CD4-positive, alpha-beta memory T cell (primary cell): ENCODE measurements around the gene DHCR24. TPM values are rescaled to one million over a fixed set of nuclear protein-coding genes. Genes with fewer than 3 reads are reported as not detected.

Experiments
- CTCF ChIA-PET: fragments of 350-600 bp; sonication (Branson Sonifier 250); formaldehyde crosslinking; loops from one replicate; lab custom pipeline; 2021; ENCODE audit warnings: inconsistent platforms; ENCODE audit not compliant: partially characterized antibody; lab: Charles Lee
- POLR2A ChIA-PET: fragments of 350-600 bp; sonication (Branson Sonifier 250); formaldehyde crosslinking; loops from one replicate; lab custom pipeline; 2021; ENCODE audit not compliant: partially characterized antibody; lab: Charles Lee
- DNase-seq, 5 donors: peaks; one replicate each; pipeline versions ENCODE4 v3.0.0 to v3.0.0-alpha.2; 2020 to 2022; ENCODE audit warnings: mixed read lengths in 1 of 5
- H3K27ac ChIP-seq: one replicate; pipeline ENCODE4 v1.7.0; 2013; ENCODE audit warnings: low read depth, low read length
- H3K27me3 ChIP-seq: 2 replicates; pipeline ENCODE4 v1.7.0; 2013; ENCODE audit warnings: mild to moderate bottlenecking, low read length, moderate library complexity; ENCODE audit not compliant: insufficient read depth
- H3K36me3 ChIP-seq: 2 replicates; pipeline ENCODE4 v1.7.0; 2013; ENCODE audit warnings: mild to moderate bottlenecking, low read length, moderate library complexity; ENCODE audit not compliant: insufficient read depth
- H3K4me1 ChIP-seq: 2 replicates; pipeline ENCODE4 v1.7.0; 2013; ENCODE audit warnings: mild to moderate bottlenecking, low read length, moderate library complexity; ENCODE audit not compliant: insufficient read depth
- H3K4me3 ChIP-seq, 2 donors: one replicate each; pipeline ENCODE4 v1.7.0; 2013; ENCODE audit warnings: low read length in 2 of 2, mild to moderate bottlenecking in 1 of 2
- H3K9me3 ChIP-seq, 2 donors: one replicate each; pipeline ENCODE4 v1.7.0; 2013; ENCODE audit warnings: low read length in 2 of 2, control low read depth in 1 of 2; ENCODE audit not compliant: control insufficient read depth in 1 of 2
- H3K27ac Mint-ChIP-seq, 7 donors: one replicate each; pipeline ENCODE4 v1.8.0; 2020 to 2021; ENCODE audit warnings: mixed read lengths in 7 of 7, mild to moderate bottlenecking in 6 of 7, inconsistent platforms in 3 of 7, moderate library complexity in 3 of 7
- H3K27me3 Mint-ChIP-seq, 2 donors: one replicate each; pipeline ENCODE4 v1.8.0; 2020 to 2021; ENCODE audit warnings: mixed read lengths in 2 of 2
- H3K36me3 Mint-ChIP-seq, 2 donors: one replicate each; pipeline ENCODE4 v1.8.0; 2020 to 2021; ENCODE audit warnings: mixed read lengths in 2 of 2, inconsistent platforms in 1 of 2, mild to moderate bottlenecking in 1 of 2
- H3K4me1 Mint-ChIP-seq, 4 donors: one replicate each; pipeline ENCODE4 v1.8.0; 2020 to 2021; ENCODE audit warnings: mixed read lengths in 4 of 4, mild to moderate bottlenecking in 1 of 4
- H3K4me3 Mint-ChIP-seq, 8 donors: one replicate each; pipeline ENCODE4 v1.8.0; 2020 to 2021; ENCODE audit warnings: mixed read lengths in 8 of 8, mild to moderate bottlenecking in 7 of 8, moderate library complexity in 6 of 8, inconsistent platforms in 3 of 8
- H3K9me3 Mint-ChIP-seq, 8 donors: one replicate each; pipeline ENCODE4 v1.8.0; 2020 to 2021; ENCODE audit warnings: mixed read lengths in 8 of 8, mild to moderate bottlenecking in 5 of 8, inconsistent platforms in 3 of 8, moderate library complexity in 1 of 8
- intact Hi-C: fragments of 100-400 bp; cut with micrococcal nuclease; formaldehyde crosslinking; loops from one replicate; pipeline ENCODE4 v1.15.1; 2023
- polyA plus RNA-seq, 2 donors: library from polyadenylated mRNA; unstranded; fragments of 300-500 nt; fragmentation: Illumina TruSeq; gene quantifications; one replicate each; pipeline ENCODE4 v1.2.3, GENCODE V29; 2021
- total RNA-seq, 2 experiments: library from RNA; stranded (reverse); gene quantifications; one replicate each; pipeline ENCODE4 v1.2.3, GENCODE V29; 2021

DHCR24 gene
- total and polyA plus RNA-seq, 4 experiments from 2014 or later: 5.9 to 9.9 (median 7.3) TPM

- ChIA-PET POLR2A (no interaction called here), CTCF (interaction anchor here (1.0 kb wide), 1 partner anchor 15 kb away, joined by 3 read pairs; no protein-coding TSS in a partner anchor)
- Histone ChIP-seq H3K9me3 (no peaks in the 10 kb centered on the region), H3K4me3 (no peak overlapping the region), H3K36me3 (no peaks in the 10 kb centered on the region), H3K4me1 (no peaks in the 10 kb centered on the region), H3K27ac (no peak overlapping the region), H3K27me3 (no peaks in the 10 kb centered on the region)
- H3K9me3 Mint-ChIP-seq: peaks cover 0 to 6% (median 4%) of the 10 kb centered on the region in 8 donors
- no peaks in the 10 kb centered on the region for H3K36me3 Mint-ChIP-seq
- no peak for DNase-seq
- intact Hi-C loops: no loop called here
- H3K4me1 Mint-ChIP-seq: no peaks in the 10 kb centered on the region
- H3K27ac Mint-ChIP-seq: no peak overlapping the region
- H3K27me3 Mint-ChIP-seq: peaks cover 10 to 12% of the 10 kb centered on the region in 2 donors
- H3K4me3 Mint-ChIP-seq: no peak overlapping the region
Measured at GRCh38 chr1:54928327-54928726, 41.3 kb upstream of the DHCR24 start.

- H3K36me3 ChIP-seq: no peaks in the 10 kb centered on the region
- ChIA-PET CTCF (no interaction called here), POLR2A (no interaction called here)
- H3K4me3 ChIP-seq: no peak overlapping the region
- H3K27ac ChIP-seq: no peak overlapping the region
- H3K27ac Mint-ChIP-seq: no peak overlapping the region
- DNase-seq: no peak
- no peaks in the 10 kb centered on the region for H3K4me1 ChIP-seq
- no peaks in the 10 kb centered on the region for H3K4me1 Mint-ChIP-seq
- H3K27me3 ChIP-seq: no peaks in the 10 kb centered on the region
- H3K4me3 Mint-ChIP-seq: no peak overlapping the region
- H3K9me3 Mint-ChIP-seq: peaks cover 0 to 6% (median 4%) of the 10 kb centered on the region in 8 donors
- intact Hi-C loops: no loop called here
- no peaks in the 10 kb centered on the region for H3K9me3 ChIP-seq
- peaks cover 11 to 12% of the 10 kb centered on the region in 2 donors for H3K27me3 Mint-ChIP-seq
- H3K36me3 Mint-ChIP-seq: no peaks in the 10 kb centered on the region
Measured at GRCh38 chr1:54927472-54928240, 40.7 kb upstream of the DHCR24 start.

GRCh38 chr1:54926970-54927369 is 40.0 kb upstream of the DHCR24 start:
- peaks cover 0 to 6% (median 4%) of the 10 kb centered on the region in 8 donors for H3K9me3 Mint-ChIP-seq
- no peaks in the 10 kb centered on the region for H3K4me1 ChIP-seq
- DNase-seq: no peak
- ChIA-PET POLR2A (no interaction called here), CTCF (no interaction called here)
- no peaks in the 10 kb centered on the region for H3K36me3 ChIP-seq
- H3K27ac ChIP-seq: no peak overlapping the region
- peaks cover 12 to 15% of the 10 kb centered on the region in 2 donors for H3K27me3 Mint-ChIP-seq
- H3K4me3 ChIP-seq: no peak overlapping the region
- H3K27me3 ChIP-seq: no peaks in the 10 kb centered on the region
- no peaks in the 10 kb centered on the region for H3K36me3 Mint-ChIP-seq
- no peaks in the 10 kb centered on the region for H3K9me3 ChIP-seq
- H3K4me1 Mint-ChIP-seq: no peaks in the 10 kb centered on the region
- no peak overlapping the region for H3K4me3 Mint-ChIP-seq
- no peak overlapping the region for H3K27ac Mint-ChIP-seq
- intact Hi-C loops: no loop called here

DNA sequence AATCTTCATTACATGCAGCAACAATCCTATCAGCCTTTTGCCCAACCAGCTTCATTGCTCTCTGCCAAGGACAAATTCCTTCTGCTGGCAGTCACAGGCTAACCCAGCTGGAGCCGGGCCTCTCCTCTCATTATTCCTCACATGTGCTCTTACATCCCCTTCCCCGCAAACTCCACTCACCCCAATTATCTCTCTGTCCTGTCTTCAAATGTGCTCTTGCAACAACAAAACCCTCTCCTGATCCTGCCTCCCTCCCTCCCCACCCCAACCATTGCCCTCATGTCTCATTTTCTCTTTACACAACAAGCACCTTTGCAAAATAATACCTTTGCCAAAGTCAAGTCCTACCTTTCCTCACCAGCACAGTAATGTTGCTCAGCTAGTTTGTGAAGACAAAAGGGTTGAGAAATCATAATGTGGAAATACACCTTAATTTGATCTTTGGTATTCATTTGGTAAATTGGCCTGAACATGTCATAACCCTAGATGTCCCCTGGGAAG is 36.0 kb upstream of the DHCR24 start:
- H3K36me3 ChIP-seq: no peaks in the 10 kb centered on the region
- H3K4me3 ChIP-seq: no peak overlapping the region
- CTCF ChIA-PET: interaction anchor here (2.1 kb wide), 1 partner anchor 22 kb away, joined by 5 read pairs; no protein-coding TSS in a partner anchor
- no peaks in the 10 kb centered on the region for H3K27me3 ChIP-seq
- no peak for DNase-seq
- H3K27ac Mint-ChIP-seq: no peak overlapping the region
- H3K27me3 Mint-ChIP-seq: peaks cover 13 to 16% of the 10 kb centered on the region in 2 donors
- POLR2A ChIA-PET: no interaction called here
- H3K27ac ChIP-seq: no peak overlapping the region
- H3K4me1 Mint-ChIP-seq: no peaks in the 10 kb centered on the region
- no peaks in the 10 kb centered on the region for H3K4me1 ChIP-seq
- no peaks in the 10 kb centered on the region for H3K9me3 ChIP-seq
- peaks cover 0 to 6% (median 2%) of the 10 kb centered on the region in 8 donors for H3K9me3 Mint-ChIP-seq
- intact Hi-C loops: no loop called here
- no peak overlapping the region for H3K4me3 Mint-ChIP-seq
- no peaks in the 10 kb centered on the region for H3K36me3 Mint-ChIP-seq

DNA sequence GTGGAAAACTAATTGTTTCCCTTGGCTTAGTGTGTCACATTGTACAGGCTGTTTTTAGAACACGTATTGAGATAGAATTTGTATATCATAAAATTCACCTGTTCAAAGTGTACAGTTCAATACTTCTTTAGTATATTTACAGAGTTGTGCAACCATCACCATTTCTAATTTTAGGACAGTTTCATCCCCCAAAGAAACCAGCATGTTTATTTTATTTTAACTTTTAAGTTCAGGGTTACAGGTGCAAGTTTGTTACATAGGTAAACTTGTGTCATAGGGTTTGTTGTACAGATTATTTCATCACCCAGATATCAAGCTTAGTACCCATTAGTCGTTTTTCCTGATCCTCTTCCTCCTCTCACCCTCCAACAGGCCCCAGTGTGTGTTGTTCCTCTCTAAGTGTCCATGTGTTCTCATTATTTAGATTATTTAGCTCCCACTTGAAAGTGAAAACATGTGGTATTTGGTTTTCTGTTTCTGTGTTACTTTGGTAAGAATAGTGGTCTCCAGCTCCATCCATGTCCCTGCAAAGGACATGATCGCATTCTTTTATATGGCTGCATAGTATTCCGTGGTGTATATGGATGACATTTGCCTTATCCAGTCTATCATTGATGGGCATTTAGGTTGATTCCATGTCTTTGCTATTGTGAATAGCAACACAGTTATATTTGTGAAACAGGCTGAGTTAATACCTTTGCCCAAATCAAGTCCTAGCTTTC is 35.2 kb upstream of the DHCR24 start:
- Mint-ChIP-seq H3K4me3 (no peak overlapping the region), H3K27ac (no peak overlapping the region), H3K9me3 (peaks cover 0 to 6% (median 2%) of the 10 kb centered on the region in 8 donors), H3K27me3 (peaks cover 13 to 15% of the 10 kb centered on the region in 2 donors), H3K36me3 (no peaks in the 10 kb centered on the region), H3K4me1 (no peaks in the 10 kb centered on the region)
- CTCF ChIA-PET: interaction anchor here (2.1 kb wide), 1 partner anchor 23 kb away, joined by 5 read pairs; no protein-coding TSS in a partner anchor
- H3K27ac ChIP-seq: no peak overlapping the region
- no peak for DNase-seq
- intact Hi-C loops: no loop called here
- H3K27me3 ChIP-seq: no peaks in the 10 kb centered on the region
- H3K36me3 ChIP-seq: no peaks in the 10 kb centered on the region
- POLR2A ChIA-PET: no interaction called here
- no peaks in the 10 kb centered on the region for H3K4me1 ChIP-seq
- no peaks in the 10 kb centered on the region for H3K9me3 ChIP-seq
- no peak overlapping the region for H3K4me3 ChIP-seq

DNA sequence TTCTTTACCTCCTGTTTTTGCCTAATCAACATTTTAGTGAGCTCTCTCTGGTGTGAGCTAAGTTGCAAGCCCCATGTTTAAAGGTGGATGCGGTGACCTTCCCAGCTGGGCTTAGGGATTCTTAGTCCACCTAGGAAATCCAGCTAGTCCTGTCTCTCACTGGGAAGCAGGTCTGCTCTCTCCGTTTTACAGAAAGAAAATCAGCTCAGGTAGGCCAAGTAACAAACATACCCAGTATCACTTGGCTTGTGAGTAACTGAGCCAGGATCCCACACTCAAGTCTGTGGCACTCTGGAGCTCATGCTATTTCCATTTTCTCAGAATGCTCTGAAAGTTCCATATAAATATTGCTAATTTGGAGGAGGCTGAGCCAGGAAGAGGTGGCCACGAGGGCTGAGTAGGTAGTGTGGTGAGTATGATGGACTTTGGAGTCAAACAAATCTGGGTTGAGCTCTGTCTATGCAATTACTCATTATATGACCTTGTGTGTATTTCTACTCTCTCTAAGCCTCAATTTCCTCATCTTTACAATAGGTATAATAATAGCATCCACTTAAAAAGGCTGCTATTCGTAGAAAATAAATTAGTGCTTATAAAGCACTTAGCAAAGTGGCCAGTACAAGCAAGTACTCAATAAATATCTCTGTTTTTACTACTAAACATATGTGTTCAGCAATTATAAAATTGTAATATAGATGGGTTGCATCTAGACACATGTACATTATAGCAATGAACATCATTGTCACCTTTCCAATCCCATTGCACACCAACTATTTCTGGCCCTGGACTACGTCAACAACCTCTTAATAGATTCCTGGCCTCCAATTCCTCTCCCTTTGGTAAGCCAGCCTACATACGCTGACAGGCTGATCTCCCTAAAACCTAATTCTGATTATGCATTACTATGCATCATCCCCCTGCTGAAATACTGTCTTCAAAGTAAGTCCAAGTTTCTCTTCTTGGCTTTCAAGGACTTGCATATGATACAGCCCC is 32.7 kb upstream of the DHCR24 start:
- Mint-ChIP-seq H3K27me3 (peaks cover 7 to 8% of the 10 kb centered on the region in 2 donors), H3K36me3 (no peaks in the 10 kb centered on the region), H3K4me1 (no peaks in the 10 kb centered on the region), H3K4me3 (no peak overlapping the region), H3K9me3 (peaks cover 0 to 6% (median 2%) of the 10 kb centered on the region in 8 donors), H3K27ac (no peak overlapping the region)
- Histone ChIP-seq H3K9me3 (no peaks in the 10 kb centered on the region), H3K27me3 (no peaks in the 10 kb centered on the region), H3K4me3 (no peak overlapping the region), H3K27ac (no peak overlapping the region), H3K36me3 (no peaks in the 10 kb centered on the region), H3K4me1 (no peaks in the 10 kb centered on the region)
- ChIA-PET POLR2A (no interaction called here), CTCF (interaction anchor here (0.8 kb wide), 1 partner anchor 67 kb away, joined by 3 read pairs; no protein-coding TSS in a partner anchor)
- DNase-seq: no peak
- intact Hi-C loops: no loop called here
